ENCODE measurements around the gene CDK5RAP1. TPM values are rescaled to one million over a fixed set of nuclear protein-coding genes. Genes with fewer than 3 reads are reported as not detected.
A peak's percentile ranks its signal among the peaks of the same experiment; 100 is the strongest.

Gene CDK5RAP1
- polyA plus RNA-seq, 3 donors = 24.4 to 65.0 (median 25.5) TPM

GRCh38 chr20:33328157-33329137, 72.9 kb downstream of the CDK5RAP1 start:
- Mint-ChIP-seq H3K9me3 (no peaks in the 10 kb centered on the region), H3K36me3 (no peaks in the 10 kb centered on the region), H3K4me3 (no peak overlapping the region), H3K4me1 (no peaks in the 10 kb centered on the region), H3K27me3 (ENCODE audit: low read depth in 3 of 3) (peaks cover 2 to 15% (median 11%) of the 10 kb centered on the region in 3 donors), H3K27ac (peak overlapping the region in 2 of 7 donors; percentile 6 to 53)
- no peaks in the 10 kb centered on the region for H3K36me3 ChIP-seq (replicated peaks in 1 of 2; ENCODE audit: control insufficient read depth in 1 of 2, insufficient read depth in 2 of 2, low read length in 2 of 2)
- H3K79me2 ChIP-seq (ENCODE audit: insufficient read depth, low read length) = no peaks in the 10 kb centered on the region
- no peak overlapping the region for H3K4me3 ChIP-seq (replicated peaks in 1 of 3; ENCODE audit: low read depth in 2 of 3, low read length in 3 of 3)
- no peaks in the 10 kb centered on the region for H3K27me3 ChIP-seq (ENCODE audit: control insufficient read depth in 2 of 2, insufficient read depth in 2 of 2, low read length in 2 of 2)
- no peak overlapping the region for H3K27ac ChIP-seq (ENCODE audit: low read depth in 1 of 2, low read length in 2 of 2)
- no peaks in the 10 kb centered on the region for H3K9me3 ChIP-seq (replicated peaks in 1 of 2; ENCODE audit: control insufficient read depth in 1 of 2, insufficient read depth in 1 of 2, low read length in 2 of 2)
- H3K4me1 ChIP-seq (ENCODE audit: control insufficient read depth in 1 of 2, insufficient read depth in 2 of 2, low read length in 2 of 2) = no peaks in the 10 kb centered on the region
- H3K9ac ChIP-seq (ENCODE audit: insufficient read depth, low read length, poor library complexity, severe bottlenecking) = no peak overlapping the region
- 84% methylated on average over 10 of the region's 23 CpGs for WGBS (ENCODE audit: insufficient coverage)
- H3K4me2 ChIP-seq (replicated peaks; ENCODE audit: extremely low read depth, low read length, poor library complexity, severe bottlenecking) = no peak overlapping the region
- no peak for DNase-seq
- no peaks in the 10 kb centered on the region for H4K20me1 ChIP-seq (ENCODE audit: insufficient read depth, low read length)
- no peak overlapping the region for H2AFZ ChIP-seq (ENCODE audit: insufficient read depth, low read depth, low read length, poor library complexity, severe bottlenecking)
- intact Hi-C loops (cut with micrococcal nuclease) = no loop called here
- no peak for TF ChIP-seq CTCF (IDR thresholded peaks at IDR 0.05)

- Histone ChIP-seq H3K36me3 (replicated peaks in 1 of 2; ENCODE audit: control insufficient read depth in 1 of 2, insufficient read depth in 2 of 2, low read length in 2 of 2) (no peaks in the 10 kb centered on the region), H3K4me2 (replicated peaks; ENCODE audit: extremely low read depth, low read length, poor library complexity, severe bottlenecking) (no peak overlapping the region), H3K9me3 (replicated peaks in 1 of 2; ENCODE audit: control insufficient read depth in 1 of 2, insufficient read depth in 1 of 2, low read length in 2 of 2) (no peaks in the 10 kb centered on the region), H3K4me3 (replicated peaks in 1 of 3; ENCODE audit: low read depth in 2 of 3, low read length in 3 of 3) (no peak overlapping the region), H4K20me1 (ENCODE audit: insufficient read depth, low read length) (no peaks in the 10 kb centered on the region), H3K27me3 (ENCODE audit: control insufficient read depth in 2 of 2, insufficient read depth in 2 of 2, low read length in 2 of 2) (no peaks in the 10 kb centered on the region), H3K4me1 (ENCODE audit: control insufficient read depth in 1 of 2, insufficient read depth in 2 of 2, low read length in 2 of 2) (no peaks in the 10 kb centered on the region), H3K9ac (ENCODE audit: insufficient read depth, low read length, poor library complexity, severe bottlenecking) (no peak overlapping the region), H3K79me2 (ENCODE audit: insufficient read depth, low read length) (no peaks in the 10 kb centered on the region), H3K27ac (ENCODE audit: low read depth in 1 of 2, low read length in 2 of 2) (no peak overlapping the region), H2AFZ (ENCODE audit: insufficient read depth, low read depth, low read length, poor library complexity, severe bottlenecking) (no peak overlapping the region)
- intact Hi-C loops (cut with micrococcal nuclease) = no loop called here
- Mint-ChIP-seq H3K4me1 (no peaks in the 10 kb centered on the region), H3K4me3 (no peak overlapping the region), H3K9me3 (peaks cover 0 to 1% (median 0%) of the 10 kb centered on the region in 7 donors), H3K36me3 (no peaks in the 10 kb centered on the region), H3K27me3 (ENCODE audit: low read depth in 3 of 3) (peaks cover 0 to 10% (median 7%) of the 10 kb centered on the region in 3 donors), H3K27ac (no peak overlapping the region)
- no peak for DNase-seq
- no peak for TF ChIP-seq CTCF (IDR thresholded peaks at IDR 0.05)
- no CpG with 5 or more reads among the region's 2 CpGs for WGBS (ENCODE audit: insufficient coverage)
These were observed 76.0 kb downstream of the CDK5RAP1 start for GRCh38 chr20:33325350-33325749.
